Hepatocyte (in vitro differentiated cells): Measurements from ENCODE around the gene INS.

Experiments used
- CTCF ChIP-seq: fragments of 200-600 bp; sonication (generic); IDR thresholded peaks from 2 replicates; pipeline ENCODE4 v1.5.1; 2016; ENCODE audit warnings: antibody characterized with exemption, mild to moderate bottlenecking; ENCODE audit not compliant: poor library complexity
- EZH2phosphoT487 ChIP-seq: fragments of 200-600 bp; sonication (generic); IDR thresholded peaks from one replicate; pipeline ENCODE4 v1.6.1; 2018; ENCODE audit warnings: antibody characterized with exemption, mild to moderate bottlenecking, low read depth, moderate library complexity; ENCODE audit not compliant: unreplicated experiment, severe bottlenecking

- no peak for TF ChIP-seq CTCF
- TF ChIP-seq EZH2phosphoT487: no peak
These were observed 15.4 kb upstream of the INS start for GRCh38 chr11:2176389-2176900.
